Activated CD4-positive, alpha-beta memory T cell treated with anti-CD3 and anti-CD28 coated beads, Interleukin-2, amount 10 ng/mL, durations not matched to agents 7 days and 5 days (primary cell): ENCODE measurements around the gene TRAP1. TPM values are rescaled to one million over a fixed set of nuclear protein-coding genes. Genes with fewer than 3 reads are reported as not detected.
A peak's percentile ranks its signal among the peaks of the same experiment; 100 is the strongest.

Experiments used
- CTCF ChIA-PET: fragments of 350-600 bp; sonication (Branson Sonifier 250); formaldehyde crosslinking; loops from one replicate; lab custom pipeline; 2021; ENCODE audit warnings: antibody characterized with exemption, inconsistent platforms; lab: Charles Lee
- POLR2A ChIA-PET: fragments of 350-600 bp; sonication (Branson Sonifier 250); formaldehyde crosslinking; loops from one replicate; lab custom pipeline; 2021; ENCODE audit warnings: antibody characterized with exemption; lab: Charles Lee
- DNase-seq: peaks from one replicate; pipeline ENCODE4 v3.0.0-alpha.2; 2020
- H3K27ac Mint-ChIP-seq: one replicate; pipeline ENCODE4 v1.8.0; 2021; ENCODE audit warnings: mild to moderate bottlenecking, mixed read lengths
- H3K27me3 Mint-ChIP-seq: one replicate; pipeline ENCODE4 v1.8.0; 2021; ENCODE audit warnings: mixed read lengths
- H3K36me3 Mint-ChIP-seq: one replicate; pipeline ENCODE4 v1.8.0; 2021; ENCODE audit warnings: low read depth, mixed read lengths
- H3K4me1 Mint-ChIP-seq: one replicate; pipeline ENCODE4 v1.8.0; 2021; ENCODE audit warnings: mixed read lengths
- H3K4me3 Mint-ChIP-seq: one replicate; pipeline ENCODE4 v1.8.0; 2021; ENCODE audit warnings: mild to moderate bottlenecking, mixed read lengths
- H3K9me3 Mint-ChIP-seq: one replicate; pipeline ENCODE4 v1.8.0; 2021; ENCODE audit warnings: mixed read lengths
- total RNA-seq, 2 experiments: library from RNA; stranded (reverse); gene quantifications; one replicate each; pipeline ENCODE4 v1.2.3, GENCODE V29; 2021

Gene TRAP1
- total RNA-seq, 2 experiments from 2014 or later: 81.0 to 87.6 TPM

GRCh38 chr16:3694051-3694450 lies 23.3 kb downstream of the TRAP1 start:
- POLR2A ChIA-PET: no interaction called here
- no peak overlapping the region for H3K27ac Mint-ChIP-seq
- CTCF ChIA-PET: interaction anchor here (1.2 kb wide), 1 partner anchor 12 kb away, joined by 3 read pairs; no protein-coding TSS in a partner anchor

GRCh38 chr16:3691761-3692160 lies 25.6 kb downstream of the TRAP1 start:
- Mint-ChIP-seq H3K27ac (no peak overlapping the region), H3K4me3 (no peak overlapping the region), H3K9me3 (no peaks in the 10 kb centered on the region), H3K27me3 (no peaks in the 10 kb centered on the region), H3K36me3 (peaks cover 16% of the 10 kb centered on the region), H3K4me1 (peaks cover 8% of the 10 kb centered on the region)
- no peak for DNase-seq
- CTCF ChIA-PET: interaction anchor here (1.0 to 1.5 kb wide), 4 partner anchors 10 to 225 kb away, joined by 3 to 5 read pairs (median 3); partner anchors contain the start of gene TRAP1
- POLR2A ChIA-PET: interaction anchor here (0.9 to 1.4 kb wide), 2 partner anchors 26 to 188 kb away, joined by 3 to 4 read pairs; partner anchors contain the start of gene TRAP1

More at GRCh38 chr16:3694051-3694450, 23.3 kb downstream of the TRAP1 start:
- Mint-ChIP-seq H3K36me3 (peaks cover 3% of the 10 kb centered on the region), H3K27me3 (no peaks in the 10 kb centered on the region), H3K9me3 (no peaks in the 10 kb centered on the region), H3K4me1 (peaks cover 11% of the 10 kb centered on the region), H3K4me3 (no peak overlapping the region)
- no peak for DNase-seq

- Mint-ChIP-seq H3K27ac (no peak overlapping the region), H3K9me3 (no peaks in the 10 kb centered on the region), H3K27me3 (no peaks in the 10 kb centered on the region), H3K4me3 (no peak overlapping the region), H3K4me1 (peaks cover 8% of the 10 kb centered on the region), H3K36me3 (peaks cover 18% of the 10 kb centered on the region)
- CTCF ChIA-PET: interaction anchor here (0.7 to 1.5 kb wide), 6 partner anchors 11 to 226 kb away, joined by 3 to 5 read pairs (median 4); partner anchors contain the start of gene TRAP1
- POLR2A ChIA-PET: interaction anchor here (0.9 to 1.4 kb wide), 2 partner anchors 26 to 188 kb away, joined by 3 to 4 read pairs; partner anchors contain the start of gene TRAP1
- DNase-seq: no peak
Observed at GRCh38 chr16:3690980-3691720, 26.2 kb downstream of the TRAP1 start.

DNA sequence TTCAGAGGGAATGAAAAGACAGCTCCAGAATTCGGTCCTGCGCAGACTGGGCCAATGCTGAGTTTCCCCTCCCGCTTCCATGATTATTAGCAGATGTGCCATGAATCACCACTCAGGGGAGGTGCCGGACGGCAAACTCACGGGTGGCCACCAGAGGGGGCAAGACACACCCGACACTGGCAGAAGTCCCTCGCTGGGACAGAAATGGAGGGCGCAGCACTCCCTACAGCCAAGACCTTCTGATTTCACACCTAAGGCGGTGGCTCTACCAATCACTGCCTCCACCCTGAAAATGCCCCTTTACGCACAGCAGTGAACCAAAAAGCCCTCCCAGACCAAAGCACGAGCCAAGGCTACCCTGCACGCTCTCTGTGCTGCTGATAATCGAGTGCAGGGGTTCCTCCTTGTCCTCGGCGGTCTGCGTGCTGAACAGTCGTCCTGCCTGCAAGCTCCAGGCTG lies 26.8 kb downstream of the TRAP1 start:
- no peak overlapping the region for H3K27ac Mint-ChIP-seq
- peaks cover 8% of the 10 kb centered on the region for H3K4me1 Mint-ChIP-seq
- ChIA-PET CTCF (interaction anchor here (0.7 to 1.2 kb wide), 6 partner anchors 11 to 563 kb away, joined by 3 to 4 read pairs (median 3); partner anchors contain the start of gene TRAP1), POLR2A (interaction anchor here (1.4 kb wide), 1 partner anchor 27 kb away, joined by 4 read pairs; the partner anchor contains the start of gene TRAP1)
- H3K4me3 Mint-ChIP-seq: no peak overlapping the region
- H3K9me3 Mint-ChIP-seq: no peaks in the 10 kb centered on the region
- DNase-seq: peak; percentile 86
- peaks cover 18% of the 10 kb centered on the region for H3K36me3 Mint-ChIP-seq
- H3K27me3 Mint-ChIP-seq: no peaks in the 10 kb centered on the region

DNA sequence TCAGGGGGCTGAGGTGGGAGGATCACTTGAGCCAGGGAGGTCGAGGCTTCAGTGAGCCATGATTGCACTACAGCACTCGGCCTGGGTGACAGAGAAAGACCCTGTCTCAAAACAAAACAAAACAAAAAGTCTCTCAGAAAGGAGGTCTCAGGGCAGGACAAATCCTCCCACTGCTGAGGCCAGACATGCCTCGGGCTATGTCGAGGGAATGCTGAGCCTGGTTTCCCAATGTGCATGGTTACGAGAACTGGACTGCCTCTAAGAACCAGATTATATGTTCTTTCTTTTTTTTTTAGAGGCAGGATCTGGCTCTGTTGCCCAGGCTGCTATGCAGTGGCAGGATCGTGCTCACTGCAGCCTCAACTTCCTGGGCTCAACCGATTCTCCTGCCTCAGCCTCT lies 27.6 kb downstream of the TRAP1 start:
- POLR2A ChIA-PET: no interaction called here
- Mint-ChIP-seq H3K4me3 (no peak overlapping the region), H3K36me3 (peaks cover 20% of the 10 kb centered on the region), H3K4me1 (peaks cover 8% of the 10 kb centered on the region), H3K27ac (no peak overlapping the region), H3K9me3 (no peaks in the 10 kb centered on the region), H3K27me3 (no peaks in the 10 kb centered on the region)
- DNase-seq: no peak
- CTCF ChIA-PET: interaction anchor here (0.9 to 1.9 kb wide), 3 partner anchors 12 to 564 kb away, joined by 3 to 8 read pairs (median 3); no protein-coding TSS in a partner anchor

DNA sequence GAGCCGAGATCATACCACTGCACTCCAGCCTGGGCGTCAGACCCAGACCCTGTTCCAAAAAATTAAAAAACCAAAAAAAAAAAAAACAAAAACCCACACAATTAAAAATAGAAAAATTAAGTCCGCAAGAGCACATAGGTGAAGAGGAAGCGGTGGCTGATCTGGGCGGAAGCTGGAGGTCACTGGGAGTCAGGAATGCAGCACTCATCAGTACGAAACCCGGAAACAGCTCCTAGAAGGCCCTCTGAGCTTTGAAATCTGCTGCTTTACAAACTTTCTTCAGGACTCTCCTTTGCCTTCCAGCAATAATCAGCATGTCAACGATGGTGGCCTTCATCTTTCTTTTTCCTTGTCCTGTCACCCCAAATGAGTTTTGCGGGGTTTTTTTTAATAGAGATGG lies 29.5 kb downstream of the TRAP1 start:
- Mint-ChIP-seq H3K4me3 (no peak overlapping the region), H3K27ac (no peak overlapping the region)
- POLR2A ChIA-PET: interaction anchor here (1.1 kb wide), 1 partner anchor 12 kb away, joined by 3 read pairs; no protein-coding TSS in a partner anchor

GRCh38 chr16:3687021-3687420 lies 30.3 kb downstream of the TRAP1 start:
- H3K27ac Mint-ChIP-seq: no peak overlapping the region
- CTCF ChIA-PET: interaction anchor here (0.7 kb wide), 1 partner anchor 101 kb away, joined by 3 read pairs; no protein-coding TSS in a partner anchor
- POLR2A ChIA-PET: interaction anchor here (1.1 kb wide), 1 partner anchor 11 kb away, joined by 3 read pairs; no protein-coding TSS in a partner anchor

More for the DNA sequence above, 29.5 kb downstream of the TRAP1 start:
- DNase-seq: no peak
- Mint-ChIP-seq H3K9me3 (no peaks in the 10 kb centered on the region), H3K27me3 (no peaks in the 10 kb centered on the region), H3K36me3 (peaks cover 22% of the 10 kb centered on the region), H3K4me1 (peaks cover 8% of the 10 kb centered on the region)
- CTCF ChIA-PET: interaction anchor here (0.6 to 1.9 kb wide), 6 partner anchors 9 to 249 kb away, joined by 3 to 8 read pairs (median 3); no protein-coding TSS in a partner anchor

GRCh38 chr16:3681206-3681605 lies 36.1 kb downstream of the TRAP1 start:
- CTCF ChIA-PET: interaction anchor here (1.3 kb wide), 1 partner anchor 13 kb away, joined by 3 read pairs; no protein-coding TSS in a partner anchor
- H3K4me3 Mint-ChIP-seq: no peak overlapping the region
- no peaks in the 10 kb centered on the region for H3K9me3 Mint-ChIP-seq
- no peaks in the 10 kb centered on the region for H3K4me1 Mint-ChIP-seq
- no peak for DNase-seq
- H3K36me3 Mint-ChIP-seq: peaks cover 25% of the 10 kb centered on the region
- no peak overlapping the region for H3K27ac Mint-ChIP-seq
- H3K27me3 Mint-ChIP-seq: no peaks in the 10 kb centered on the region
- POLR2A ChIA-PET: no interaction called here

More at GRCh38 chr16:3687021-3687420, 30.3 kb downstream of the TRAP1 start:
- DNase-seq: no peak
- peaks cover 8% of the 10 kb centered on the region for H3K4me1 Mint-ChIP-seq
- H3K9me3 Mint-ChIP-seq: no peaks in the 10 kb centered on the region
- peaks cover 25% of the 10 kb centered on the region for H3K36me3 Mint-ChIP-seq
- no peak overlapping the region for H3K4me3 Mint-ChIP-seq
- H3K27me3 Mint-ChIP-seq: no peaks in the 10 kb centered on the region

DNA sequence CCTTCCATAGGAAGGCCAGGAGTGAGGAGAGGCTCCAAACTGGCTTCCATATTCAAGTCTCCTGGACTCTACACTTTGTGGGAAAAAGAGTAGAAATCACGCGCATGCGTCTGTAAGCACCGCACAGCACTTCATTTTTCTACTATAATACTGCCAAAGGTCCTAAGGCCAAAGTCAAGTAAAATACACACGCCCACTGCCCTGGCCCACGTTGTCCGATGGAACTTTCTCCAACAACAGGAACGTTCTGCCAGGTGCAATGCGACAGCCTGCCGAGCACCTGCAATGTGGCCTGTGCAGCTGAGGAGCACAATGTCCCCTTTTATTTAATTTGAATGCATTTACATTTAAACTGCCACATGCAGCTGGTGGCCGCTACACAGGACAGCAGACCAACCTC lies 39.3 kb downstream of the TRAP1 start:
- Mint-ChIP-seq H3K36me3 (peaks cover 37% of the 10 kb centered on the region), H3K4me3 (no peak overlapping the region), H3K4me1 (no peaks in the 10 kb centered on the region), H3K27ac (no peak overlapping the region), H3K27me3 (no peaks in the 10 kb centered on the region), H3K9me3 (no peaks in the 10 kb centered on the region)
- DNase-seq: no peak
- POLR2A ChIA-PET: no interaction called here
- CTCF ChIA-PET: interaction anchor here (1.1 kb wide), 1 partner anchor 14 kb away, joined by 5 read pairs; no protein-coding TSS in a partner anchor

GRCh38 chr16:3675601-3676130 lies 41.7 kb downstream of the TRAP1 start:
- CTCF ChIA-PET: no interaction called here
- no peaks in the 10 kb centered on the region for H3K9me3 Mint-ChIP-seq
- H3K27me3 Mint-ChIP-seq: no peaks in the 10 kb centered on the region
- peaks cover 4% of the 10 kb centered on the region for H3K4me1 Mint-ChIP-seq
- no peak overlapping the region for H3K4me3 Mint-ChIP-seq
- peaks cover 40% of the 10 kb centered on the region for H3K36me3 Mint-ChIP-seq
- no peak overlapping the region for H3K27ac Mint-ChIP-seq
- DNase-seq: no peak
- POLR2A ChIA-PET: interaction anchor here (0.6 to 0.9 kb wide), 2 partner anchors 12 to 41 kb away, joined by 3 read pairs; partner anchors contain the start of gene TRAP1

DNA sequence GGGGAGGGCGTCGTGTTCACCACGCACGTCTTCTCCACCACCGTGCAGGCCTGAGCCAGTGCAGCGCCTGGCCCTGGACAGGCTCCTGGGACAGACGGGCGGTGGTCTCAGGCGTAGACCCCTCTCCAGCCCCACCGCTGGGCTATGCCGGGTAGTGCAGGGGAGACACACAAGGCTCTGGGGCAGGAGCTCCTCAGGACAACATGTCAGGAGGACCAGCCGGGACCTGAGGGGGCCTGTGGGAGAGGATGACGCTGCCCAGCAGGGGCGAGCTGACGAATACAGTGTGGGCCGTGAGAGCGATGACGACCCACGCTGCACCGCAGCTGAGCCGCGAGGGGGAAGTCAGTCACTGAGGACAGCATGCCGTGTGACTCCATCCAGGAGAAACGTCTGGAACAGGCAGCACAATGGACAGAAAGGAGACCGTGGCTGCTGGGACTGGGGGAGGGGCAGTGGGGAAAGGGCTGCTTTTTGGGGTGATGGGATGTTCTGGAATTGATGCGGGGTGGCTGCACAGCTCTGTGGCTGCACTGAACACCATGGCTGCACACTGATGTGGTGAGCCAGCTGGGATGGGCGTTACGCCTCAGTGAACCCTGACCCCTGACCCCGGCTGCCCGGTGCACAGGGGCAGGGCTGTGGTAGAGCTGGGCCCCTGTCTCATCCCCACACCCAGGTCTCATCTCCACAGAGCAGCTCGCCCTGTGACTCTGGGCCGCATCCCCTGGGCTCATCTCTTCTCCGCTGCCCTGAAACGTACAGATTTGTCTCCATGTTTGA lies 42.6 kb downstream of the TRAP1 start:
- H3K9me3 Mint-ChIP-seq: no peaks in the 10 kb centered on the region
- H3K27me3 Mint-ChIP-seq: no peaks in the 10 kb centered on the region
- DNase-seq: no peak
- H3K36me3 Mint-ChIP-seq: peaks cover 44% of the 10 kb centered on the region
- H3K4me3 Mint-ChIP-seq: no peak overlapping the region
- ChIA-PET POLR2A (no interaction called here), CTCF (no interaction called here)
- peaks cover 9% of the 10 kb centered on the region for H3K4me1 Mint-ChIP-seq
- H3K27ac Mint-ChIP-seq: no peak overlapping the region
